H1 (cell line): ENCODE measurements around the gene PEPD. TPM values are rescaled to one million over a fixed set of nuclear protein-coding genes. Genes with fewer than 3 reads are reported as not detected.

Source experiments
- CHD7 ChIP-seq: fragments of 300-600 bp; sonication (generic); IDR thresholded peaks from 2 replicates; pipeline ENCODE4 v1.7.1; 2012; ENCODE audit warnings: low read length, moderate library complexity, mild to moderate bottlenecking, inconsistent platforms; ENCODE audit not compliant: insufficient replicate concordance
- NANOG ChIP-seq: IDR thresholded peaks from 2 replicates; pipeline ENCODE4 v1.6.1; 2011; ENCODE audit warnings: low read length, low read depth, mild to moderate bottlenecking, inconsistent platforms; ENCODE audit not compliant: insufficient read depth, poor library complexity, severe bottlenecking
- SP2 ChIP-seq: IDR thresholded peaks from 2 replicates; pipeline ENCODE4 v1.6.1; 2012; ENCODE audit warnings: mild to moderate bottlenecking, low read length, inconsistent platforms
- polyA plus RNA-seq, 7 experiments: library from polyadenylated mRNA; depleted of rRNA in 3 of 7; stranded (reverse) in 5 of 7; unstranded in 2 of 7; fragments of >200 nt in 5 of 7; fragments of 200-250 nt in 2 of 7; gene quantifications; 1 replicate in 5 of 7; 2 replicates in 1 of 7; 4 replicates in 1 of 7; pipeline versions ENCODE4 v1.2.1 to v1.2.3, GENCODE V29; 2011 to 2013; ENCODE audit warnings: missing spikeins in 2 of 7, mixed read lengths in 2 of 7
- total RNA-seq: library from RNA; stranded (reverse); fragmentation: NEBNext Ultra II Directional; extraction: Animal tissue kit (Norgen Biotek cat#: 25700); gene quantifications from 2 replicates; pipeline ENCODE4 v1.2.1, GENCODE V29; 2021

The PEPD gene
- total and polyA plus RNA-seq, 2 of the 8 experiments (the other 6 are each of a cell fraction or from before 2014, with no cell fraction given) = 84.1 to 178 TPM

DNA sequence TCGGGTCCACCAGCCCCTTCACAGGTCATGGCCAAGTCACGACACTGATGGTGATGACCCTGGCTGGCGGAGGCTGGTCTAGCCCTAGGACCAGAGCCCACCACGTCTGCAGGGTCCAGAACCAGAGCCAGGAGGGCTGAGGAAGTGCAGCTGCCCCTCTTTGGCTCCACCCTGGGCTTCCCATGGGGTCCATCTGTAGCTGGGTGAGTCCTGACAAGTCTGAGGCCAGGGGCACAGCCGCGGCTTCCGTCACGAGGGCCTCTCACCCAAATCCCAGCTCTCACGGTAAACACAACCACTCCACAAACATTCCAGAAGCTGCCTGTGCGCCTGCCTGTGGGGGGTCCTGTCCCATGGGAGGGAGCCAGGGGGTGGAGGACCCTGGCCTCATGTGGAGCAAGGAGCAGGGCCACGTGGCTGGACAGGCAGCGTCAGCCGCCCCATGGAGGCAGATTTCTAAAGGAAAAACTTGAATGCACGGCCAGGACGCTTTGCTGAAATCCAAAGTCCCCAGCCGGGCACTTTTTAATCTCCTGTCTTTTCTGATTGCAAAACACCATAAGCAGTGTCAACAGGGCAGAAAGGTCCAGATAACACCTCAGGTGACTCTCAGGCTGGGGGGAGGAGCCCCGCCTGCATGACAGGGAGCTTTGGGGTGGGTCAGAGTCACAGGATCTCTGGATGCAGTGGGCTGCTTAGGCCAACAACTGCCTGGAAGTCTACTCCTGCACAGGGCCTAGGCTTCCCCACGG lies 118.2 kb downstream of the PEPD start (continued):
- TF ChIP-seq CHD7 (no peak), SP2 (no peak), NANOG (no peak)
